ENCODE results near the gene DNAJC25. TPM values are rescaled to one million over a fixed set of nuclear protein-coding genes. Genes with fewer than 3 reads are reported as not detected.

Gene DNAJC25
- total RNA-seq, 4 donors from 2014 or later, result 10.1 to 19.4 (median 15.3) TPM

DNA sequence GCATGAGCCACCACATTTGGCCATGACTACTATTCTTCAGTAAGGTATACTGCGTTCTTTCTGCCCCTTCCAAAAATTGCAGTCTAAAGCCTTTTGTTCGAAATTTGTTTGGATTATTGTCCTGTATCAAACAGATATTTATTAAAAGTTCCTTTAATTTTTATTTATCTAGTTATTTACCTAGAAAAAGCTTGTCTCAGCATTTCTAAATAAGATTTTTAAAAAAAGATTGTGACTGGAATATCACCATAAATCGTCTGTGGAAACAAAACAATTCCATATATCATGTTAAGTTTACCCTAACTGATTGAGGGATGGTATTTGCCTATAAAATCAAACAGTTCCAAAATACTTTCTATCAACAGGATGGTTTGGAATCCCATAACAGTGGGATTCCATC lies 45.0 kb downstream of the DNAJC25 start:
- no peak for DNase-seq
- 95% methylated on average over 3 of the region's 3 CpGs for WGBS, 2 donors (ENCODE audit: low coverage in 1 of 2)
- Histone ChIP-seq H3K36me3 (no peaks in the 10 kb centered on the region), H3K9me3 (no peaks in the 10 kb centered on the region), H3K27ac (no peak overlapping the region), H3K27me3 (no peaks in the 10 kb centered on the region), H3K4me3 (no peak overlapping the region), H3K4me1 (no peaks in the 10 kb centered on the region)
- in situ Hi-C loops (cut with MboI; ENCODE audit: low pct_ligation_motif_present in 1 of 4, low pct_unique_long_range_greater_than_20kb in 1 of 4, low sequenced_read_pairs in 3 of 4), result no loop called here
- intact Hi-C loops (cut with DNase I; ENCODE audit: low total_unique reads), result no loop called here
- no peak for TF ChIP-seq POLR2A (IDR thresholded peaks at IDR 0.05)

DNA sequence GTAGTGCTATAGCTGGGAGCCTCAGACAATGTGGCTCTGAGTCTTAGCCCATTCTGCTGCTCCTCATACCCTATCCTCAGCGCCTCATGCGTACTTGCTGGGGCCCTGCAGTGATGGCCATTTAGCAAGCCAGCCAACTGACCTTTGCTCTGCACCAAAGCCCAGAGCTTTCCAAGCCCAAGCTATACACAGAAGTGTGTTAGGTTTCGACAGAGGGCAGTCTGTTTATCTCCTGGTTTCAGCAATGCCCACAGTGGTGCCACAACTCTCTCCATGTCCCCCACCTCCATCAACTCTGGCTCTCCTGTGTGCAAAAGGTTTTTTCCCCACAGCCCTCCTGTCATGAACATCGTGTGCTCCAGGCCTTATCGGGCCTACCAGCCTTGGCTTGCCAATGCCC lies 47.2 kb downstream of the DNAJC25 start:
- TF ChIP-seq, protein P1, sequence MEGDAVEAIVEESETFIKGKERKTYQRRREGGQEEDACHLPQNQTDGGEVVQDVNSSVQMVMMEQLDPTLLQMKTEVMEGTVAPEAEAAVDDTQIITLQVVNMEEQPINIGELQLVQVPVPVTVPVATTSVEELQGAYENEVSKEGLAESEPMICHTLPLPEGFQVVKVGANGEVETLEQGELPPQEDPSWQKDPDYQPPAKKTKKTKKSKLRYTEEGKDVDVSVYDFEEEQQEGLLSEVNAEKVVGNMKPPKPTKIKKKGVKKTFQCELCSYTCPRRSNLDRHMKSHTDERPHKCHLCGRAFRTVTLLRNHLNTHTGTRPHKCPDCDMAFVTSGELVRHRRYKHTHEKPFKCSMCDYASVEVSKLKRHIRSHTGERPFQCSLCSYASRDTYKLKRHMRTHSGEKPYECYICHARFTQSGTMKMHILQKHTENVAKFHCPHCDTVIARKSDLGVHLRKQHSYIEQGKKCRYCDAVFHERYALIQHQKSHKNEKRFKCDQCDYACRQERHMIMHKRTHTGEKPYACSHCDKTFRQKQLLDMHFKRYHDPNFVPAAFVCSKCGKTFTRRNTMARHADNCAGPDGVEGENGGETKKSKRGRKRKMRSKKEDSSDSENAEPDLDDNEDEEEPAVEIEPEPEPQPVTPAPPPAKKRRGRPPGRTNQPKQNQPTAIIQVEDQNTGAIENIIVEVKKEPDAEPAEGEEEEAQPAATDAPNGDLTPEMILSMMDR (IDR thresholded peaks at IDR 0.05), result no peak
- TF ChIP-seq POLR2AphosphoS5 (IDR thresholded peaks at IDR 0.05), result no peak
- TF ChIP-seq POLR2A (IDR thresholded peaks at IDR 0.05), result no peak
- no peak for TF ChIP-seq EP300 (IDR thresholded peaks at IDR 0.05; ENCODE audit: low read depth)
- no peak for DNase-seq
- H3K27ac ChIP-seq, result no peak overlapping the region
- intact Hi-C loops (cut with DNase I; ENCODE audit: low total_unique reads) (no loop called here), in situ Hi-C loops (cut with MboI; ENCODE audit: low pct_ligation_motif_present in 1 of 4, low pct_unique_long_range_greater_than_20kb in 1 of 4, low sequenced_read_pairs in 3 of 4) (no loop called here)
- H3K27me3 ChIP-seq, result no peaks in the 10 kb centered on the region
- 96 to 100% methylated on average over 2 to 5 of the region's 5 CpGs for WGBS, 2 donors (ENCODE audit: low coverage in 1 of 2)
- H3K4me3 ChIP-seq, result no peak overlapping the region
- no peaks in the 10 kb centered on the region for H3K4me1 ChIP-seq
- no peaks in the 10 kb centered on the region for H3K36me3 ChIP-seq
- H3K9me3 ChIP-seq, result no peaks in the 10 kb centered on the region

DNA sequence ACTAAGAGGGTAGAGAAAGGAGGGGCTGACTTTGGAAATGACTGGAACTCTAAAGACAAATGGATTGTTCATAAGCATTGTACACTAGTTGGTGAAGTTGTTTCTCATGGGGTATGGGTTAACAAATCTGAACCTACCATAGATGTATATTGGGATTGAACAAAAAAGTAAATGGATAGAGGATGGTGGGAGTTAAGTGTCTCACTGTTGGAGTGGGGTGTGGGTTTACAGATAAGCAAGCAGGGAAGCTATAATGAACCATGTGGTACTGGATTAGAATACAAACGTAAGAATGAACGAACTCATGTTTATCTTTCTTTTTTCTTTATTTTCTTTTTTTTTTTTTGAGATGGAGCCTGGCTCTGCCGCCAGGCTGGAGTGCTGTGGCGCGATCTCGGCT lies 48.1 kb downstream of the DNAJC25 start:
- no peaks in the 10 kb centered on the region for H3K27me3 ChIP-seq
- intact Hi-C loops (cut with DNase I; ENCODE audit: low total_unique reads) (no loop called here), in situ Hi-C loops (cut with MboI; ENCODE audit: low pct_ligation_motif_present in 1 of 4, low pct_unique_long_range_greater_than_20kb in 1 of 4, low sequenced_read_pairs in 3 of 4) (no loop called here)
- H3K4me3 ChIP-seq, result no peak overlapping the region
- H3K4me1 ChIP-seq, result no peaks in the 10 kb centered on the region
- H3K9me3 ChIP-seq, result no peaks in the 10 kb centered on the region
- H3K36me3 ChIP-seq, result no peaks in the 10 kb centered on the region
- DNase-seq, result no peak
- TF ChIP-seq POLR2AphosphoS5 (IDR thresholded peaks at IDR 0.05) (no peak), POLR2A (IDR thresholded peaks at IDR 0.05) (no peak), EP300 (IDR thresholded peaks at IDR 0.05; ENCODE audit: low read depth) (no peak)
- TF ChIP-seq, protein P1 (IDR thresholded peaks at IDR 0.05), result no peak
- H3K27ac ChIP-seq, result no peak overlapping the region
- WGBS, 2 donors (ENCODE audit: low coverage in 1 of 2), result 91 to 98% methylated on average over 6 of the region's 6 CpGs

- intact Hi-C loops (cut with DNase I; ENCODE audit: low total_unique reads), result no loop called here
- TF ChIP-seq POLR2A (IDR thresholded peaks at IDR 0.05), result no peak
- no peak for TF ChIP-seq POLR2AphosphoS5 (IDR thresholded peaks at IDR 0.05)
- no peak for TF ChIP-seq EP300 (IDR thresholded peaks at IDR 0.05; ENCODE audit: low read depth)
- TF ChIP-seq, protein P1 (IDR thresholded peaks at IDR 0.05), result no peak
Observed at GRCh38 chr9:111683392-111683791, 52.3 kb downstream of the DNAJC25 start.

DNA sequence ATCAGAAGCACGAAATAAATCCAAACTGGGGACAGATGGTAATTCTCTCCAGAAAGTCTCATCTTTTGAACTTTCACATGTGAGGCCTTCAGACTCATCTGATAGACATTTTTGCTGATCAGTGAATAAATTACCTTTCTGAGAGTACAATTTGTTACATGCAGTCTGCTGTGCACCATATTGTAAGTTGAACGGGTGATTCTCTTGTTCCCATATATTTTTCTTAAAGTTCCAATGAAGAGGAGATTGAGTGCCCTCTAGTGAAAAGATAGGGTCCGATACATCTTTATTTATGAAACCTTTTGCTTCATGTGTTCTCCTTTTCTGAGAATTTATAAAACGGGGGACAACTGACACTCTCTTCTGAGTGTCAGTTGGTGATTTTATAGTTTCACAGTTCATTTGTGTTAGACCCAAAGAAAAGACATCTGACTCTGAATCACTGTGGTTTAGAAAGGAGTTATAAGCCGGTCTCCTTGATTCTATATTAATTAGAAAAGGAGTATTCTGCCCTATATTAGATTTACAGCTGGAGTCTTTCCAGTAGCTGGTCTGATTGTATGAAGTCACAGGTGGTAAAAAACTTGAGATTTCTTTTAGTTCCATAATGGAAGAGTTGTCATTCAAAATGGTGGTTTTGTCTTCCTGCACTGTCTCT lies 60.7 kb downstream of the DNAJC25 start:
- H3K27me3 ChIP-seq, result no peaks in the 10 kb centered on the region
- no peaks in the 10 kb centered on the region for H3K36me3 ChIP-seq
- TF ChIP-seq, protein P1 (IDR thresholded peaks at IDR 0.05), result peak in 4 of 5 experiments; percentile 20 to 35 (median 24)
- TF ChIP-seq EP300 (IDR thresholded peaks at IDR 0.05; ENCODE audit: low read depth), result no peak
- H3K27ac ChIP-seq, result no peak overlapping the region
- in situ Hi-C loops (cut with MboI; ENCODE audit: low pct_ligation_motif_present in 1 of 4, low pct_unique_long_range_greater_than_20kb in 1 of 4, low sequenced_read_pairs in 3 of 4) (no loop called here), intact Hi-C loops (cut with DNase I; ENCODE audit: low total_unique reads) (no loop called here)
- H3K4me1 ChIP-seq, result peaks cover 0 to 6% (median 0%) of the 10 kb centered on the region in 4 donors
- DNase-seq, result no peak
- no peaks in the 10 kb centered on the region for H3K9me3 ChIP-seq
- 41 to 44% methylated on average over 5 of the region's 5 CpGs for WGBS, 2 donors (ENCODE audit: low coverage in 1 of 2)
- no peak overlapping the region for H3K4me3 ChIP-seq

More at GRCh38 chr9:111683392-111683791, 52.3 kb downstream of the DNAJC25 start:
- Histone ChIP-seq H3K4me3 (no peak overlapping the region), H3K27me3 (no peaks in the 10 kb centered on the region), H3K27ac (no peak overlapping the region), H3K4me1 (no peaks in the 10 kb centered on the region), H3K9me3 (no peaks in the 10 kb centered on the region), H3K36me3 (no peaks in the 10 kb centered on the region)
- in situ Hi-C loops (cut with MboI; ENCODE audit: low pct_ligation_motif_present in 1 of 4, low pct_unique_long_range_greater_than_20kb in 1 of 4, low sequenced_read_pairs in 3 of 4), result loop anchor here in 1 of 4 donors (10.0 kb wide), 1 partner anchor 89 kb away; the partner anchor contains the start of gene PTGR1
- no peak for DNase-seq
- 95 to 100% methylated on average over 1 of the region's 1 CpG for WGBS, 2 donors (ENCODE audit: low coverage in 1 of 2)
